ENCODE results near the gene CHMP2A.

DNA sequence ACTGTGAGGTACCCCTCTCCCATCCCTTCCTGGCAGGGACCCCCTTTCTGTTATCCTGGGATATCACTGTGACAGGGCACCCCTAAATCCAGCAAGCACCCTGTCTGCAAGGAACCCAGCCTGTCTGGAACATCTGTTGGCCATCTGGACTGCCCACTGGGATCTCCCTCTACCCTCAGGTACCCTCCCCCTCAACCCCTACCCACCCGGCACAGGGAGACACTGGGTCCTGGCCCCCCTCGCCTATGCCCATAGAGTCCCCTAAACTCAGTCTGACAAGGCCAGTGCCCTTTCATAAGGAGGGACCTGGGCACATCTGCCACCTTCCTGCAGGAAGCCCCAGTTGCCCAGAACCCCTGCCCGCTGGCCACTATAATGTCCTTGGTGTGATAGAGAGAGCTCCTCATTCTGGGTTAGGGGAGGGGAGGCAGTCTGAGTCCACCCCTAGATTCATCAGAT, 40.3 kb downstream of the CHMP2A start:
- TF ChIP-seq ZNF157 (tag by site-specific recombination; IDR thresholded peaks at IDR 0.05) (no peak), CTCF (tag by site-specific recombination; IDR thresholded peaks at IDR 0.05) (no peak), ZNF777 (tag by site-specific recombination; IDR thresholded peaks at IDR 0.05; ENCODE audit: borderline replicate concordance) (no peak), ZBTB11 (tag by site-specific recombination; conservative IDR thresholded peaks at IDR 0.05; ENCODE audit: low read depth) (no peak), MEIS1 (CRISPR knock-in tag; IDR thresholded peaks at IDR 0.05; ENCODE audit: borderline replicate concordance) (no peak), MZF1 (tag by site-specific recombination; IDR thresholded peaks at IDR 0.05; ENCODE audit: borderline replicate concordance) (no peak)
- TF ChIP-seq, protein P1, sequence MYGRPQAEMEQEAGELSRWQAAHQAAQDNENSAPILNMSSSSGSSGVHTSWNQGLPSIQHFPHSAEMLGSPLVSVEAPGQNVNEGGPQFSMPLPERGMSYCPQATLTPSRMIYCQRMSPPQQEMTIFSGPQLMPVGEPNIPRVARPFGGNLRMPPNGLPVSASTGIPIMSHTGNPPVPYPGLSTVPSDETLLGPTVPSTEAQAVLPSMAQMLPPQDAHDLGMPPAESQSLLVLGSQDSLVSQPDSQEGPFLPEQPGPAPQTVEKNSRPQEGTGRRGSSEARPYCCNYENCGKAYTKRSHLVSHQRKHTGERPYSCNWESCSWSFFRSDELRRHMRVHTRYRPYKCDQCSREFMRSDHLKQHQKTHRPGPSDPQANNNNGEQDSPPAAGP (tag by site-specific recombination; IDR thresholded peaks at IDR 0.05): no peak
- TF ChIP-seq, protein P2, sequence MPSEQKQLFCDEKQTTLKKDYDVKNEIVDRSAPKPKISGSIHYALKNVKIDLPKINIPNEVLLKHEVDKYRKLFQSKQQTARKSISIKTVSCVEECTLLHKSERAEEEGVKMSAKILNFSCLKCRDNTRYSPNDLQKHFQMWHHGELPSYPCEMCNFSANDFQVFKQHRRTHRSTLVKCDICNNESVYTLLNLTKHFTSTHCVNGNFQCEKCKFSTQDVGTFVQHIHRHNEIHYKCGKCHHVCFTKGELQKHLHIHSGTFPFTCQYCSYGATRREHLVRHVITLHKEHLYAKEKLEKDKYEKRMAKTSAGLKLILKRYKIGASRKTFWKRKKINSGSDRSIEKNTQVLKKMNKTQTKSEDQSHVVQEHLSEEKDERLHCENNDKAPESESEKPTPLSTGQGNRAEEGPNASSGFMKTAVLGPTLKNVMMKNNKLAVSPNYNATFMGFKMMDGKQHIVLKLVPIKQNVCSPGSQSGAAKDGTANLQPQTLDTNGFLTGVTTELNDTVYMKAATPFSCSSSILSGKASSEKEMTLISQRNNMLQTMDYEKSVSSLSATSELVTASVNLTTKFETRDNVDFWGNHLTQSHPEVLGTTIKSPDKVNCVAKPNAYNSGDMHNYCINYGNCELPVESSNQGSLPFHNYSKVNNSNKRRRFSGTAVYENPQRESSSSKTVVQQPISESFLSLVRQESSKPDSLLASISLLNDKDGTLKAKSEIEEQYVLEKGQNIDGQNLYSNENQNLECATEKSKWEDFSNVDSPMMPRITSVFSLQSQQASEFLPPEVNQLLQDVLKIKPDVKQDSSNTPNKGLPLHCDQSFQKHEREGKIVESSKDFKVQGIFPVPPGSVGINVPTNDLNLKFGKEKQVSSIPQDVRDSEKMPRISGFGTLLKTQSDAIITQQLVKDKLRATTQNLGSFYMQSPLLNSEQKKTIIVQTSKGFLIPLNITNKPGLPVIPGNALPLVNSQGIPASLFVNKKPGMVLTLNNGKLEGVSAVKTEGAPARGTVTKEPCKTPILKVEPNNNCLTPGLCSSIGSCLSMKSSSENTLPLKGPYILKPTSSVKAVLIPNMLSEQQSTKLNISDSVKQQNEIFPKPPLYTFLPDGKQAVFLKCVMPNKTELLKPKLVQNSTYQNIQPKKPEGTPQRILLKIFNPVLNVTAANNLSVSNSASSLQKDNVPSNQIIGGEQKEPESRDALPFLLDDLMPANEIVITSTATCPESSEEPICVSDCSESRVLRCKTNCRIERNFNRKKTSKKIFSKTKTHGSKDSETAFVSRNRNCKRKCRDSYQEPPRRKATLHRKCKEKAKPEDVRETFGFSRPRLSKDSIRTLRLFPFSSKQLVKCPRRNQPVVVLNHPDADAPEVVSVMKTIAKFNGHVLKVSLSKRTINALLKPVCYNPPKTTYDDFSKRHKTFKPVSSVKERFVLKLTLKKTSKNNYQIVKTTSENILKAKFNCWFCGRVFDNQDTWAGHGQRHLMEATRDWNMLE (tag by site-specific recombination; conservative IDR thresholded peaks at IDR 0.05; ENCODE audit: low read depth): no peak
